ENCODE data around the gene CABP7.

DNA sequence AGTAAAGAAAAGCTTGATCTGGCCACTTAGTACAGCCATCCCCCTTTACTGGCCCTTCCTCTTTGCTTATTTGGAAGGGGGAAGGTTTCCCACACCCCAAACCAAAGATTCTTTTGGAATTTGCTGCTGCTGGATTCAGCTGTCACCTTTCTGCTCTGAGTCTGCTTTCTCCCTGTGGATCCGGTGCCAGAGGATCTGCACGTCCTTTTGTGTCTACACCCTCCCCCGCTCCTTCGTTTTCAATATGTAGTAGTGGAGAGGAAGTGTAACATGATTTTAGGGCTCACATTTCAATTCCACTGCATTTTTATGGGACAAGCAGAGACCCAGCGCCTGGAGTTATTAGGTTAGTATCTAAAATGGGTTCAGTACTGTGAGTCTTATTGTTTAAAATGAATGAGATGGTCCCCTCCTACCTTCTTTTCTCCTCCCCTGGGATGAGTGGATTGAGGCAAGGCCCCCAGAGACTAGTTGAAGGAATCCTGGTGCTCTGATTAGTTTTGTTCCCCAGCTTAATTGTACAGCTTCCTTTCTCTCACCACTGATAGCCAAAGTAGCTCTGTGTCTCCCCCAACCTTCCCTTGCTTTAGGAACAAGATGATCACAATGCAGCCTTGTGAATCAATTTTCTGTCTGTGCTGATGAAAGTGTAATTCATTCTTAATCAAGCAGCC, 30.5 kb upstream of the CABP7 start:
- TF ChIP-seq CTCF (IDR thresholded peaks at IDR 0.05) (no peak), EP300 (IDR thresholded peaks at IDR 0.05) (no peak), POLR2A (IDR thresholded peaks at IDR 0.05) (no peak)

Data from tibial nerve (tissue), 4 donors.